ENCODE data around the gene RAB22A. TPM values are rescaled to one million over a fixed set of nuclear protein-coding genes. Genes with fewer than 3 reads are reported as not detected.

Gene RAB22A
- total RNA-seq, 4 donors from 2014 or later, result 16.7 to 26.2 (median 20.8) TPM

- H3K27ac ChIP-seq, result no peak overlapping the region
- TF ChIP-seq, protein P1, sequence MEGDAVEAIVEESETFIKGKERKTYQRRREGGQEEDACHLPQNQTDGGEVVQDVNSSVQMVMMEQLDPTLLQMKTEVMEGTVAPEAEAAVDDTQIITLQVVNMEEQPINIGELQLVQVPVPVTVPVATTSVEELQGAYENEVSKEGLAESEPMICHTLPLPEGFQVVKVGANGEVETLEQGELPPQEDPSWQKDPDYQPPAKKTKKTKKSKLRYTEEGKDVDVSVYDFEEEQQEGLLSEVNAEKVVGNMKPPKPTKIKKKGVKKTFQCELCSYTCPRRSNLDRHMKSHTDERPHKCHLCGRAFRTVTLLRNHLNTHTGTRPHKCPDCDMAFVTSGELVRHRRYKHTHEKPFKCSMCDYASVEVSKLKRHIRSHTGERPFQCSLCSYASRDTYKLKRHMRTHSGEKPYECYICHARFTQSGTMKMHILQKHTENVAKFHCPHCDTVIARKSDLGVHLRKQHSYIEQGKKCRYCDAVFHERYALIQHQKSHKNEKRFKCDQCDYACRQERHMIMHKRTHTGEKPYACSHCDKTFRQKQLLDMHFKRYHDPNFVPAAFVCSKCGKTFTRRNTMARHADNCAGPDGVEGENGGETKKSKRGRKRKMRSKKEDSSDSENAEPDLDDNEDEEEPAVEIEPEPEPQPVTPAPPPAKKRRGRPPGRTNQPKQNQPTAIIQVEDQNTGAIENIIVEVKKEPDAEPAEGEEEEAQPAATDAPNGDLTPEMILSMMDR (IDR thresholded peaks at IDR 0.05), result no peak
- TF ChIP-seq EP300 (IDR thresholded peaks at IDR 0.05) (no peak), POLR2A (IDR thresholded peaks at IDR 0.05) (no peak)
- no peaks in the 10 kb centered on the region for H3K9me3 ChIP-seq
- H3K4me3 ChIP-seq, result no peak overlapping the region
- peaks cover 0 to 27% (median 0%) of the 10 kb centered on the region in 3 donors for H3K36me3 ChIP-seq
- peaks cover 0 to 21% (median 0%) of the 10 kb centered on the region in 4 donors for H3K4me1 ChIP-seq
- H3K27me3 ChIP-seq, result no peaks in the 10 kb centered on the region
- WGBS, 2 donors, result 91 to 93% methylated on average over 1 of the region's 1 CpG
- DNase-seq (ENCODE audit: low spot score in 2 of 2), result no peak
Measured at GRCh38 chr20:58416057-58416456, 106.5 kb downstream of the RAB22A start.

DNA sequence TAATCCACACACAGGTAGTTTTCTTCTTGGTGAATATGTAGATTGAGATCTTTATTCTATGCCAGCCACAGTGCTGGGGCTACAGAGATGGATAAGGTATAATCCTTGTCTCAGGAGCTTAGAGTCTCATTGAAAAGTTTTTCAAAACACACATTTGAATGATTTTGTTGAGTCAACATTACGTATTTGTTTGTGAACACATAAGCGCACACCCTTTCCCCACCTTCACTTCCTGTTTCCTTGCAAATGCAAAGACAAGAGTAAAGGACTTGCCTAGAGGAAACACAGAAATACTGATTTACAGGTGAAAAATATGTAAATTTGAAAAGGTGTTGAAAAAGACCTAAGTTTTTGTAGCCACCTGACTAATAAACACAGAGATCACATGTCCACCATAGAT is 107.3 kb downstream of the RAB22A start:
- Histone ChIP-seq H3K27ac (no peak overlapping the region), H3K4me1 (peaks cover 0 to 21% (median 0%) of the 10 kb centered on the region in 4 donors), H3K4me3 (no peak overlapping the region), H3K36me3 (peaks cover 0 to 27% (median 0%) of the 10 kb centered on the region in 3 donors), H3K27me3 (no peaks in the 10 kb centered on the region), H3K9me3 (no peaks in the 10 kb centered on the region)
- WGBS, 2 donors, result 92 to 95% methylated on average over 2 of the region's 2 CpGs
- no peak for DNase-seq (ENCODE audit: low spot score in 2 of 2)
- no peak for TF ChIP-seq POLR2A (IDR thresholded peaks at IDR 0.05)
- TF ChIP-seq, protein P1 (IDR thresholded peaks at IDR 0.05), result no peak
- no peak for TF ChIP-seq EP300 (IDR thresholded peaks at IDR 0.05)

Other genes starting within 250 kb of the RAB22A start
- gene ANKRD60, start 81.1 kb upstream of the RAB22A start, total RNA-seq, result not detected
- 10 to 100 TPM; 20.4 to 28.0 (median 23.6) TPM for gene VAPB, start 79.5 kb downstream of the RAB22A start, total RNA-seq
- under 1 TPM in 2 of 4 donors, not detected in 2; 0.21 to 0.30 TPM for gene APCDD1L, start 205.7 kb downstream of the RAB22A start, total RNA-seq

Data from tibial nerve (tissue), 4 donors.